Measurements from ENCODE around the gene NMU.
A peak's percentile ranks its signal among the peaks of the same experiment; 100 is the strongest.

The NMU gene

GRCh38 chr4:55617587-55618197 is 18.4 kb downstream of the NMU start:
- H3K27ac ChIP-seq: no peak overlapping the region
- TF ChIP-seq CTCF (conservative IDR thresholded peaks at IDR 0.05; ENCODE audit: low read depth): no peak
- ChIA-PET CTCF (no interaction called here), POLR2A (ENCODE audit: low non-redundant PET) (no interaction called here)
- DNase-seq (ENCODE audit: low spot score): no peak

- TF ChIP-seq CTCF (conservative IDR thresholded peaks at IDR 0.05; ENCODE audit: low read depth): no peak
- ChIA-PET POLR2A (ENCODE audit: low non-redundant PET) (no interaction called here), CTCF (no interaction called here)
- no peak for DNase-seq (ENCODE audit: low spot score)
- no peak overlapping the region for H3K27ac ChIP-seq
Measured at GRCh38 chr4:55615008-55615407, 21.1 kb downstream of the NMU start.

- POLR2A ChIA-PET (ENCODE audit: low non-redundant PET): no interaction called here
- DNase-seq (ENCODE audit: low spot score): no peak
- CTCF ChIA-PET: no interaction called here
- no peak overlapping the region for H3K27ac ChIP-seq
- TF ChIP-seq CTCF (conservative IDR thresholded peaks at IDR 0.05; ENCODE audit: low read depth): no peak
Measured at GRCh38 chr4:55613621-55614020, 22.5 kb downstream of the NMU start.

- CTCF ChIA-PET: no interaction called here
- peak overlapping the region; percentile 22; the same call in 1 of the 2 replicates for H3K27ac ChIP-seq
- POLR2A ChIA-PET (ENCODE audit: low non-redundant PET): no interaction called here
Measured at GRCh38 chr4:55612341-55612740, 23.8 kb downstream of the NMU start.

GRCh38 chr4:55611358-55612059 is 24.6 kb downstream of the NMU start:
- no peak for TF ChIP-seq CTCF (conservative IDR thresholded peaks at IDR 0.05; ENCODE audit: low read depth)
- ChIA-PET CTCF (no interaction called here), POLR2A (ENCODE audit: low non-redundant PET) (no interaction called here)
- peak overlapping the region; percentile 53 for H3K27ac ChIP-seq
- no peak for DNase-seq (ENCODE audit: low spot score)

More at GRCh38 chr4:55612341-55612740, 23.8 kb downstream of the NMU start:
- no peak for TF ChIP-seq CTCF (conservative IDR thresholded peaks at IDR 0.05; ENCODE audit: low read depth)
- DNase-seq (ENCODE audit: low spot score): no peak

DNA sequence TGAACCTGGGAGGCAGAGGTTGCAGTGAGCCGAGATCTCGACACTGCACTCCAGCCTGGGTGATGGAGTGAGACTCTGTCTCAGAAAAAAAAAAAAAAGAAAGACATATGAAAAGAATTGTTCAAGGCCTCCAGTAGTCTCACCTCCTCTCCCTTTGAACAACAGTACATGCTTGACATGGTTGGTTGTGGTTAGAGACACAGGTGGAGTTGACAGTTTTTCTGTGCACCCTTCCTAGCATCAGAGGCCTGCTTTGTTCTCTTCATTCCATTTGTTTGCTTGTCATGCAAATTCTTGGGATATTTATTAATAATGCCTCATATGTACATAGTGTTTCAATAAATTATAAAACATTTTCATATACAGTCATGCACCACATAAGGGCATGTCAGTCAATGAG is 25.7 kb downstream of the NMU start:
- ChIA-PET POLR2A (ENCODE audit: low non-redundant PET) (interaction anchor here (0.6 kb wide), 1 partner anchor 222 kb away, joined by 4 read pairs; no protein-coding TSS in a partner anchor), CTCF (interaction anchor here (0.6 to 1.2 kb wide), 3 partner anchors 8 to 304 kb away, joined by 3 to 4 read pairs (median 4); no protein-coding TSS in a partner anchor)
- no peak for TF ChIP-seq CTCF (conservative IDR thresholded peaks at IDR 0.05; ENCODE audit: low read depth)
- peak overlapping the region; percentile 98 for H3K27ac ChIP-seq
- no peak for DNase-seq (ENCODE audit: low spot score)

All from RWPE1 (cell line).